ENCODE data around the gene VSTM4.

The VSTM4 gene

DNA sequence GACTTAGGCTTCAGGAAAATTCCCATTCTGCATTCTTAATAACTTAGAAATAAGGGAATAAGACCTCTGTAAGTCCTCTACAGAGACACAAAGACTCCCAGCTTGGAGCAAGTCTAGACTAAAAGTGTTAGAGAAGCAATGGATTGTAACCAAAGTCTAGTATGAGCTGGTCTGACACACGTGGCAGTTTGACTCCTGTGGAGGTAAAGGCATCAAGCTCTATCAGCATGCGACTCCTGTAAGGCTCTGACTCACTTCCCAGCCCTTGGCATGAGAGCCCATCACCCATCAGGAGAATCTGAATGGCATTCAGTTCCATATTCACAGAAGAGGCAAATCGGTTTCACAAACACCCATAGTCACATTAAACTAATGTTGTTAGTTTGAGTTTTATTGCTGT is 4.4 kb upstream of the VSTM4 start:
- Mint-ChIP-seq H3K4me3 (no peak overlapping the region), H3K27me3 (ENCODE audit: low read depth, poor library complexity) (peaks cover 45% of the 10 kb centered on the region), H3K9me3 (peaks cover 18% of the 10 kb centered on the region), H3K36me3 (ENCODE audit: low read depth) (no peaks in the 10 kb centered on the region), H3K27ac (no peak overlapping the region), H3K4me1 (peaks cover 19% of the 10 kb centered on the region)
- TF ChIP-seq, protein P1, sequence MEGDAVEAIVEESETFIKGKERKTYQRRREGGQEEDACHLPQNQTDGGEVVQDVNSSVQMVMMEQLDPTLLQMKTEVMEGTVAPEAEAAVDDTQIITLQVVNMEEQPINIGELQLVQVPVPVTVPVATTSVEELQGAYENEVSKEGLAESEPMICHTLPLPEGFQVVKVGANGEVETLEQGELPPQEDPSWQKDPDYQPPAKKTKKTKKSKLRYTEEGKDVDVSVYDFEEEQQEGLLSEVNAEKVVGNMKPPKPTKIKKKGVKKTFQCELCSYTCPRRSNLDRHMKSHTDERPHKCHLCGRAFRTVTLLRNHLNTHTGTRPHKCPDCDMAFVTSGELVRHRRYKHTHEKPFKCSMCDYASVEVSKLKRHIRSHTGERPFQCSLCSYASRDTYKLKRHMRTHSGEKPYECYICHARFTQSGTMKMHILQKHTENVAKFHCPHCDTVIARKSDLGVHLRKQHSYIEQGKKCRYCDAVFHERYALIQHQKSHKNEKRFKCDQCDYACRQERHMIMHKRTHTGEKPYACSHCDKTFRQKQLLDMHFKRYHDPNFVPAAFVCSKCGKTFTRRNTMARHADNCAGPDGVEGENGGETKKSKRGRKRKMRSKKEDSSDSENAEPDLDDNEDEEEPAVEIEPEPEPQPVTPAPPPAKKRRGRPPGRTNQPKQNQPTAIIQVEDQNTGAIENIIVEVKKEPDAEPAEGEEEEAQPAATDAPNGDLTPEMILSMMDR (IDR thresholded peaks at IDR 0.05): no peak
- DNase-seq: no peak

DNA sequence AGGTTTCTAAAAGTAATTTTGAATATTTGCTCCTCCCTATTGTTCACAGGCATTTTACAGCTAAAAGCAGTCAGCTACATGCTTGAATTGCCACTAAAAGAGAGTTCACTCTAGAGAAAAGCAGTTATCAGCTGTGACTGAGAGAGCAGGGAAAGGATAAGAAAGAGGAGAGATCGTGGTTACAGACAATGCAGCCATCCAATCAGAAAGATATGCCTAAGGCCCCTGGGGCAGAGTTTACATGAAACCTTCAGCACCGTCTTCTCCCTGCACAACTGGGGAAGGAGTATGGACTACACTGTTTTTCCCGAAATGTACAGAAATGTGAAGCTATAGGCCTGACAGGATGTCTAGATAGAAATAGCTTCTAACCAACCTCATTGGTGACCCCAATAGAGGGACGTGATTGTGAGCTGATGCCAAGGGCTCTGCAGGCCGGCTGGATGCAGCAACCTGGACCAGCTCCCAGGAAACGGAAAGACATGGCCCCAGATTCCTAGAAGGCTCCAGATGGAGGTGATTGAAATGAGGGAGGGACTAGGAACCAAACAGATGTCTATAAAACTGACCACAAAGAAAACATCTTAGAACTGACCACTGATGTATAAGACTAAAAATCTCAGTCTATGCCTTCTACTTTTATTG is 3.2 kb upstream of the VSTM4 start:
- Mint-ChIP-seq H3K9me3 (peaks cover 7% of the 10 kb centered on the region), H3K4me3 (no peak overlapping the region)

DNA sequence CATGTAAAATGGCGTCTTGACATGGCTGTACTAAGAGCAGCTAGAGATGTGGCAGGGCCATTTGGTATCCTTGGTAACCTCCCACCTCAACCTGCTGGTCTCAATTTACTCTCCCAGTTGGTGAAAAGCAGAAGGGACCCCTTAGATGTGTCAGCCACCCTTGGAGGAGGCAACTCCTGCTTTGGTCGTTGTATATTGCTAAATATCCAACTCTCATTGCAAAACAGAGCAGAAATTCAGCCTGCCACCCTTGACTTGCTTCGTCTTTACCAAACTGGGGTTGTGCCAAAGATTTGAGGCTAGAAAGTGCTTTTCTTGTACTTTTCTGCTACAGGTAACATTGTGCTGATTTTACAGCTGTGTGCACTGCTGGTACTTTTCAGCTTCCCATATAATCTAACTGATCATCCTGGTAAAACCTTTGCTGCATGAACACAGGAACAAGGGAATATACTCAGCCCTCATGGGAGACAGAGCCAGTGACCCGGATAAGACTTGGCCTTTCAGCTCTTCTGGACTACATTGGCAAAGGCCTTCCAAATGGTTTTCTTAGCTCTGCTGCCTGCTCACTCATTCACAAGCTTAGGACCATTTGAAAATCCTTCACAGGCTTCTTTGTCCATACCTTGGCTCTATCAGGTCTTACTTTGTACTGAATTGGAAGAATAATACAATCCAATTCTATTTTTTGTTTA is 2.2 kb upstream of the VSTM4 start:
- TF ChIP-seq, protein P1 (IDR thresholded peaks at IDR 0.05): no peak
- Mint-ChIP-seq H3K4me3 (no peak overlapping the region), H3K27ac (no peak overlapping the region), H3K27me3 (ENCODE audit: low read depth, poor library complexity) (peaks cover 53% of the 10 kb centered on the region), H3K4me1 (peaks cover 19% of the 10 kb centered on the region), H3K36me3 (ENCODE audit: low read depth) (no peaks in the 10 kb centered on the region), H3K9me3 (no peaks in the 10 kb centered on the region)
- no peak for DNase-seq

More for the DNA sequence above, 3.2 kb upstream of the VSTM4 start:
- Mint-ChIP-seq H3K4me1 (peaks cover 19% of the 10 kb centered on the region), H3K27ac (no peak overlapping the region), H3K27me3 (ENCODE audit: low read depth, poor library complexity) (peaks cover 47% of the 10 kb centered on the region), H3K36me3 (ENCODE audit: low read depth) (no peaks in the 10 kb centered on the region)
- TF ChIP-seq, protein P1 (IDR thresholded peaks at IDR 0.05): no peak
- no peak for DNase-seq

DNA sequence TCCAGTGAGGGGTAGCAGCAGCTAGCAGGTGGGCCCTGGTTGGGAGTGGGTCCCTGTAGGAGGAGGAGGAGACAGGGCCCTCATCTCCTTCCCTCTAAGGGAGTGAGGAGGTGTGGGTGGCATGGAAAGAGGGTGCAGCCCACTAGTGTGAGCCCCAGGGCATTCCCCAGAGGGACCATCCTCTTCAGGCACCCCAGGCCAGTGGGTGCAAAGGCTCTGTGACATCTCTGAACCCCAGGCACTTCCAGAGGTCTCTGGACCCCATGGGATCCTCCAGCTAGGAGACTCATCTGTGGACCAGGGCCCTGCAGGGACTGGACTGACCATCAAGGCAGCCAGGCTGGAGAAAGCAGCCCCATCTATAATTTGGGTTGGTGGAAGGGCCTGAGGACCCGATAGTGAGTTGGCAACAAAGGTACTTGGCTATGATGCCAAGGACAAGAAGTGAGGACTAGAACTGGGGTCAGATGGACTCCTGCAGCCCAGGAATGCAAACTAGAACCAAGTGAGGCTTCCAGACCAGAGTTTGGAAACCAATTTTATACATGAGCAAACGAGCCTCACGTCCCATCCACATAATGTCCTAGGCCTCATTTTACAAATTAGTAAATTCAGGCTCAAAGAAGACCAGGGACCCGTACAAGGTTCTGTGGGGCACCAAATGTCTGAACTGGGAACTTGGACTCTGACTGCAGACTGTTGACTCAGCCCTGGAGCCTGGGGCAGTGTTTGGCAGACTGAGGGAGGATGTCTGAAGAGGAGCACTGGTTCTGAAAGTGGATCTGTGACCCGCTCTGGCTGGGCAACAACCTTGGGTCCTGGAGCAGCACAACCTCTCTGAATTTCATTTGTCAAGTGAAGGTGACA is 1.4 kb upstream of the VSTM4 start:
- Mint-ChIP-seq H3K4me3 (peak overlapping the region; percentile 65), H3K4me1 (peaks cover 19% of the 10 kb centered on the region), H3K27me3 (ENCODE audit: low read depth, poor library complexity) (peaks cover 52% of the 10 kb centered on the region), H3K27ac (no peak overlapping the region), H3K36me3 (ENCODE audit: low read depth) (no peaks in the 10 kb centered on the region), H3K9me3 (no peaks in the 10 kb centered on the region)
- DNase-seq: no peak
- TF ChIP-seq, protein P1 (IDR thresholded peaks at IDR 0.05): no peak

DNA sequence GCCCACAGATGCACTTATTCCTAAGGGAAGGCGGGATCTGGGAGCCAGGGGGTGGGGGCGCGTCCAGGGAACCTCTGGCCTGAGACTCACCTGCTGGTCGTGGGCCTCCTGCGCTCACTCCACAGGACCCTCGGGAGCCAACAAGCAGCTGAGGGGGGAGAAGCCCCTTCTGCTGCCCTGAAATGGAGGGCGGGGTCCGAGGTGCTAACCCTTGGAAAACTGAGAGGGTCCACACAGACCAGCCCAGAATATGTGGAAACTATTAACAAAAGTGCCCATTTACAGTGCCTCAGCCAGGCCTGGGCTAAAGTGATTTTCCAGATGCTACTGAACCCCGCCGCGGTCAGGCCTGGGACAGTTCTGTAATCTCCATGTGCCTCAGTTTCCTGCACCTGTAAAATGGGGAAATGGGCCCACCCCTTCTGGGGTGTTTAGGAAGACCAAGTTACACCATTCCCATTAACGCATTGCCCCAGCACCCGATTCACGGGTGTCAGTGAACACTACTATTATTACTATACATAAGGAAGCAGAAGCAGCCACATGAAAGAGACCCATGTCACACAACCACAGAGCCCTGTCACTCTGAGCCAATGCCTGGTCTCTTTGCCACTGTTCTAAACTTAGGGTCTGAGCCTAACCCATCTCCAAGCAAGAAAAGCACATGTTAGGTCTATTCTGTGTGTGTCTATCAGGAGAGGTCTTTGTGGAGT is 630 bp upstream of the VSTM4 start:
- Mint-ChIP-seq H3K4me1 (peaks cover 19% of the 10 kb centered on the region), H3K9me3 (no peaks in the 10 kb centered on the region), H3K4me3 (peak overlapping the region; percentile 65), H3K27ac (no peak overlapping the region), H3K27me3 (ENCODE audit: low read depth, poor library complexity) (peaks cover 55% of the 10 kb centered on the region), H3K36me3 (ENCODE audit: low read depth) (no peaks in the 10 kb centered on the region)
- TF ChIP-seq, protein P1 (IDR thresholded peaks at IDR 0.05): no peak
- DNase-seq: no peak

Data from nephron progenitor cell (in vitro differentiated cells).